CD4-positive, alpha-beta T cell treated with Interleukin-15 for 4 hours (primary cell): ENCODE measurements around the gene FKBP9.
"Not testable (repeated sequence)": the region's sequence is repeated elsewhere in the genome, so short reads cannot be mapped to it uniquely, and the experiment has no call there.

ENCODE experiments used
- DNase-seq: peaks from one replicate; pipeline ENCODE4 v3.0.0-alpha.2; 2020; ENCODE audit warnings: low spot score

FKBP9 gene

GRCh38 chr7:32952876-32953275, 4.4 kb upstream of the FKBP9 start:
- no peak for DNase-seq

- DNase-seq: no peak
These were observed 1.1 kb downstream of the FKBP9 start for GRCh38 chr7:32958046-32959025.

- DNase-seq: not testable (repeated sequence)
These were observed 6.7 kb downstream of the FKBP9 start for GRCh38 chr7:32963880-32964301.

GRCh38 chr7:32964461-32965159, 7.4 kb downstream of the FKBP9 start:
- DNase-seq: not testable (repeated sequence)

GRCh38 chr7:32966489-32967267, 9.4 kb downstream of the FKBP9 start:
- not testable (repeated sequence) for DNase-seq

GRCh38 chr7:32967268-32967582, 10.0 kb downstream of the FKBP9 start:
- not testable (repeated sequence) for DNase-seq

GRCh38 chr7:32971967-32972366, 14.7 kb downstream of the FKBP9 start:
- not testable (repeated sequence) for DNase-seq

- not testable (repeated sequence) for DNase-seq
These were observed 19.9 kb downstream of the FKBP9 start for GRCh38 chr7:32977159-32977558.

GRCh38 chr7:32979246-32979645, 22.0 kb downstream of the FKBP9 start:
- DNase-seq: not testable (repeated sequence)

- not testable (repeated sequence) for DNase-seq
These were observed 22.7 kb downstream of the FKBP9 start for GRCh38 chr7:32979902-32980301.

- DNase-seq: not testable (repeated sequence)
These were observed 30.9 kb downstream of the FKBP9 start for GRCh38 chr7:32988148-32988547.

GRCh38 chr7:32991068-32991585, 33.9 kb downstream of the FKBP9 start:
- DNase-seq: not testable (repeated sequence)

GRCh38 chr7:32991975-32992700, 34.9 kb downstream of the FKBP9 start:
- not testable (repeated sequence) for DNase-seq

GRCh38 chr7:32992750-32993149, 35.5 kb downstream of the FKBP9 start:
- peak; percentile 14 for DNase-seq

- not testable (repeated sequence) for DNase-seq
These were observed 40.7 kb downstream of the FKBP9 start for GRCh38 chr7:32997956-32998355.

GRCh38 chr7:32998361-32999171, 41.3 kb downstream of the FKBP9 start:
- DNase-seq: not testable (repeated sequence)

GRCh38 chr7:32999380-32999779, 42.1 kb downstream of the FKBP9 start:
- DNase-seq: not testable (repeated sequence)

GRCh38 chr7:33003111-33003510, 45.9 kb downstream of the FKBP9 start:
- DNase-seq: not testable (repeated sequence)

GRCh38 chr7:33004104-33004616, 46.9 kb downstream of the FKBP9 start:
- DNase-seq: not testable (repeated sequence)

- not testable (repeated sequence) for DNase-seq
These were observed 48.0 kb downstream of the FKBP9 start for GRCh38 chr7:33005193-33005592.
